ENCODE data around the gene PAFAH2.

GRCh38 chr1:26012864-26013263 is 15.0 kb upstream of the PAFAH2 start:
- TF ChIP-seq CTCF (IDR thresholded peaks at IDR 0.05): no peak
- TF ChIP-seq POLR2AphosphoS5 (IDR thresholded peaks at IDR 0.05; ENCODE audit: insufficient read depth in 1 of 2, low read depth in 1 of 2): no peak
